ENCODE data around the gene PDE10A.
"Not testable (repeated sequence)": the region's sequence is repeated elsewhere in the genome, so short reads cannot be mapped to it uniquely, and the experiment has no call there.

PDE10A gene

DNA sequence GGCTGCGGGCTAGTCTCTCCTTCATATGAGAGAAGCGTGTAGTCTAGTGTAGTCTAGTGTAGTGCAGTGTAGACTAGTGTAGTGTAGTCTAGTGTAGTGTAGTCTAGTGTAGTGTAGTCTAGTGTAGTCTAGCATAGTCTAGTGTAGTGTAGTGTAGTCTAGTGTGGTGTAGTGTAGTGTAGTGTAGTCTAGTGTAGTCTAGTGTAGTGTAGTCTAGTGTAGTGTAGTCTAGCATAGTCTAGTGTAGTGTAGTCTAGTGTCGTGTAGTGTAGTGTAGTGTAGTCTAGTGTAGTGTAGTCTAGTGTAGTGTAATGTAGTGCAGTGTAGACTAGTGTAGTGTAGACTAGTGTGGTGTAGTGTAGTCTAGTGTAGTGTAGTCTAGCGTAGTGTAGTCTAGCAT is 44.1 kb downstream of the PDE10A start:
- DNase-seq, result not testable (repeated sequence)

DNA sequence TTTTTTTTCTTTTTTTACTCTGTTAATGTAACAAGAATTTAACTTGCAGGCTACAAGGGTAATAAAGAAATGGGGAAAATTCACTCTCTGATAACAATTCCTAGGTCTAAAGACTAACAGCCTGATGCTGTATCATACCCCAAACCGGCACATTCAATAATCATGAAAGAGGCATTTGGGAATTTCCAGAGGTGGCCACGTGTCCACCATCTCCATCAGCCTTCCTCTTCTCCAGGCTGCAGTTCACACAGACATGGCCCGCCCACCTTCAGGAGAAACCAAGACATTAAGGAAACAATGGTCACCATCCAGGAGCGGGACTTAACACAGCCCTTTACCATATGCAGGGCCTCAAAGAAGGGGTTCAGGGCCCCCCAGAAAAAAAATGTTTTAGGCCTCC is 44.8 kb downstream of the PDE10A start:
- DNase-seq, result no peak

GRCh38 chr6:165617528-165617927 is 45.5 kb downstream of the PDE10A start:
- no peak for DNase-seq

- no peak for DNase-seq
Observed at GRCh38 chr6:165616116-165616515, 46.9 kb downstream of the PDE10A start.

DNA sequence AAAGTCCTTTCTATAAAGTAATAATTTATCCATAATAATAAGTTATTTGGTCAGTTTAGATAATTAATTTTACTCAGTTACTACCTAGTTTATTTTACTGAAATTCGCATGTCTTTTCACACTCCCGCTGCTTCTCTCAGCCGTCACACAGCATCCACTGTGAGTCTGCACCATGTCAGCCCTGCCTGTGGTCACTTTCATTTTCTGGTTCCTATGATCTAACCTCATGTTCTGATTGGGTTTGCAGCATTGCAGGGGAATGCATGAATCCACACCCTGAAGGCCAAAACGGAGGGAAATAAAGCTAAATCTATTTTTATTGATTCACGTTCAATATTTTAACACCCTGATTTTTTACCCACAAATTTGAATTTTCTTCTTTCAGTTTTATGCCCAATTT is 47.4 kb downstream of the PDE10A start:
- DNase-seq, result no peak

- no peak for DNase-seq
Observed at GRCh38 chr6:165611294-165611693, 51.7 kb downstream of the PDE10A start.

DNA sequence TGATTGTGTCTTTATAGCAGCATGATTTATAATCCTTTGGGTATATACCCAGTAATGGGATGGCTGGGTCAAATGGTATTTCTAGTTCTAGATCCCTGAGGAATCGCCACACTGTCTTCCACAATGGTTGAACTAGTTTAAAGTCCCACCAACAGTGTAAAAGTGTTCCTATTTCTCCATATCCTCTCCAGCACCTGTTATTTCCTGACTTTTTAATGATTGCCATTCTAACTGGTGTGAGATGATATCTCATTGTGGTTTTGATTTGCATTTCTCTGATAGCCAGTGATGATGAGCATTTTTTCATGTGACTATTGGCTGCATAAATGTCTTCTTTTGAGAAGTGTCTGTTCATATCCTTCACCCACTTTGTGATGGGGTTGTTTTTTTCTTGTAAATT is 54.5 kb downstream of the PDE10A start:
- not testable (repeated sequence) for DNase-seq

DNA sequence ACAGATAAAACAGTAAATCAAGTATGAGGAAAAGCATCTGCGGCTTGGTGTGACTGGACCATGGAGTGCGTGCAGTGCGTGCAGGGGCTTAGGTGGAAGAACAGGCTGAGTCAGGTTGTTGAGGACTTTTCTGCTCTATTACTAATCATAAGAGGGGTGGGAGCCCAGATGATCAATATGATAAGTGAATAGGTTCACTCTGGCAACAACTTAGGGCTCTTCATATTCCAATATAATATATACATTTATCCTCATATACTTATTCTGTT is 56.4 kb downstream of the PDE10A start:
- DNase-seq, result no peak

DNA sequence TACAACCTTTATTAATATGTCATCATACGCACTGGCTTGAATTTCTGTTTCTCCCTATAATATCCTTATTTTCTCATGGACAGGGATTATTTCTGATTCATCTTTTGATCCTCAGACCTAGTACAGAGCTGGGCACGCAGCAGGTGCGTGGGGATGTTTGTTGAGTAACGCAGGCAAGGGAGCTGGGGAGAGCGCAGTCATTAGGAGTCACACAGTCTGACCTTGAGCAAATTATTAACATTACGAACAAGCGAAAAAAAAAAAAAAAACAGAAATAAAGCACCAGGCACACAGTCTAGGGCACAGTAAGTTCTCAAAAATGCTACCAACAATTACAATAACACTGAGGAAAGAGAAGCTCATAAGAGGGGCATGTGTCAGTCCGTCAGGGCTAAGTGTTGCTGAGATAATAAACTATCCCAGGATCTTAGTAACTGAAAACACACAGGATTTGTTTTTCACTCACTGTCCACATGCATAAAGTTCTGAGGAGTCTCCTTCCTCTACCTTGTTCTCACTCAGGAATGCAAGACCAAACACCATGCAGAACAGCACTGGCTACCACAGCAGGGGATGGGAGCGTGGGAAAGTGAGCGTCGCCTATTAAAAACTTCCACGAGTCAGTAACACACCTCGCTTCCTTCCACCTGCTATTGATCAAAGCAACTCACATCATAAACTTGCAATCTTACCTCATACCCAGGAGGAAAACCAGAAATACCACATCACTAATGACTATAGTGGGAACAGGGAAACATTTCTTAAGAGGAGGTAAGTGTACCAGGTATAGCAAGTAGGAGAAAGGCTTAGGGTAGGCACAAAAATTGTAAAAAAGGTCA is 56.9 kb downstream of the PDE10A start:
- DNase-seq, result no peak

DNA sequence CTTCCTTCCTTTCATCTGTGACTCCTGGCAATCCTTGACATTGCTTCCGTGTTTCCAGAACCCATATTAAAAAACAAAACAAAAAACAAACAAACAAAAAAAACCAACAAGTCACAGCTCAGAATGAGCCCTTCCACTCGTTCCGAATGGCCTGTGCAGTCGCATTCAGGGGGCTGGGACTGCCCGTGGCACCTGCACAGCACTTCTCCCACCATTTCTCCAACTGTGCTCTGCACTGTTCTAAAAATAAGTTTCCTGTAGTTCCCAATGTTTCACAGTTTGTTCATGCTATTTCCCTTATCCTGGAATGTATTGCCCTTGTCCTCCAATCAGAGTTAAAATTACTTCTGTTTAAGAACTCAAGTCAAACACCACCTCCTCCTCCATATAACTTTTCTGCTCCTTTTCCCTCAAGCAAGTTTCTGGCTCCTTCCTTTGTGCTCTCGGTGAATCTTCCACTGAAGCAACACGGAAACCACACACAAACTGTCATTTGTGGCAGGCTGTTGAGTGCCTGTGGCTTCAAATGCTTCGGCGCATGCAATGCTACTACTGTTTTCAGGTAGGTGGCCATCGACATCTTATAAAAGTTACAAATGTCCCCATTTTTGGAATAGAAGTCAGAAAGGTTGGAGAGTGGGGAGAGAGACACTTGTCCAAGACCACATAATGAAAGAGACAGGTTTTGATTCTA is 57.7 kb downstream of the PDE10A start:
- no peak for DNase-seq

GRCh38 chr6:165602291-165602690 is 60.8 kb downstream of the PDE10A start:
- no peak for DNase-seq

GRCh38 chr6:165600606-165601005 is 62.4 kb downstream of the PDE10A start:
- no peak for DNase-seq

DNA sequence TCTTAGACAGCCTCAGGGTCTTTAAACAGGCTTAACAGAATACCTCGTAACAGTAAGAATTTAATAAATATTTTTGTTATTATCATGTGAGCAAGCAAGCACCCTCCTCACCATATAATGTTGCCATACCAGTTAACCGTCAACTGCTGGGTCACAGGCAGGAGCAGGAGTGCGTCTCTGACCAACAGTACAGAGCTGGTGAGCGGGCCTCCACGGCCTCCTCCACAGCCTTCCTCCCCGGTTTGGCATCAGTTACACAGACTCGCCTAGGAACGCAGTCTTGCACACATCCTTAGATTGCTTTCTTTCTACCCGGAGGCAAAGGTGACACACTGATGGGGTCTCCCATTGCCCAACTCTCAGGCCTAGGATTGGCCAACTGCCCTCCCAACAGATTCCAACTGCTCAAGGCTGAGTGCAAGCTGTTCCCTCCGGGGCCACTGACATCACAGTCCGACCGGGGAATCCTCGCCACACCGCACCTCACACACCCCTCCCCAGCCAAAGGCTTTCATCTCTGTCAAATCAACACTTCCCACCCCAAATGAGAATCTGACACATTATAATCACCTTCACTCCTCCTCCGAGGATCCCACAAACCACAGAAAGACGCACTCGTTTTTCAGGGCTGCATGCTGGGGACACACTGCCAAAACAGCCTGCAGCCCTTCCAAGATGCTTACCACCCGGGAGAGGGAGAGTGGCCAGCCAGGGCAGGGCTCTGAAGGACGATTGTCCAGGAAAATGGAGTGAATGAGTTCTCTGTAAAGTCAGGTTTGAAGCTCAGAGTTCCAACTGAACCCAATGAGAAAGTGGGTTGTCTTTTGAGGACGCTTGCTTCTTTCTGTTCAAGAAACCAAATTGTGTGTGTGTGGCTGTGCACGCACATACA is 63.2 kb downstream of the PDE10A start:
- no peak for DNase-seq

DNA sequence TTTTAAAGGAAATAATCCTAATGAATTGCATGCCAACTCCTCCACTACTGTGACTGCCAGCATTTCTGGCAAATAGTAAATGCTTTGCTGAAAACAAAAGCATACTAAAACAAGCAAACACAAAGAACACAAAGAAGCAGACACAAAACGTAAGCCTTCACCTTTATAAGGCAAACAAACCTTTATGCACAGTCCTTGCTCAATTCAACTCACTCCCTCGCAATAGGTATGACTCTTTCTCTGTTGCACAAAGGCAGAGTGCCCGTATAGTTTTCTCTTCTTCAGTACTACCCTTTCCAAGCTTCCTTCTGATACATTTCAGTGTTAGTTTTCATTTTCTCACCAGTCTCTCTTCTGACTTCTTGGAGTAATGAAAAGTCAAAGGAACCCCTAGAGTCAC is 63.9 kb downstream of the PDE10A start:
- DNase-seq, result no peak

DNA sequence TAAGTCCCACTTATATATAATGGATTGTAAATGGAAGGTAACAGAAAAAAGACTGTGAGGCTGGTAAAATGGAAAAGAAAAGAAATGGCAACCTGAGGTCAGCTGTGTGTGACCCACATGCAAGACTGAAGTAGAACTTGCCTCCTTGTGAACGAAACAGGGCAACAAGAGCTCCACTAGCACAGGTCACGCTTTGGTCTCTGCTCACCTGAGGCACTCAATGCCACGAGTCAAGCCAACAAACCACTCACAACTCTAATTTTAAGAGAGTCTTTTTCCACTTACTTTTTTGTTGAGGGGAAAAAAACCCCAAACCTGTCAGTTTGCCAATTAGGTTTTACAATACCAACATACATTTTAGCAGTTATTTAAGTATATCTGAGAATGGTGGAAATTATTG is 65.2 kb downstream of the PDE10A start:
- no peak for DNase-seq

- no peak for DNase-seq
Observed at GRCh38 chr6:165594584-165595333, 68.3 kb downstream of the PDE10A start.

- not testable (repeated sequence) for DNase-seq
Observed at GRCh38 chr6:165592947-165593346, 70.1 kb downstream of the PDE10A start.

- no peak for DNase-seq
Observed at GRCh38 chr6:165588515-165588914, 74.5 kb downstream of the PDE10A start.

DNA sequence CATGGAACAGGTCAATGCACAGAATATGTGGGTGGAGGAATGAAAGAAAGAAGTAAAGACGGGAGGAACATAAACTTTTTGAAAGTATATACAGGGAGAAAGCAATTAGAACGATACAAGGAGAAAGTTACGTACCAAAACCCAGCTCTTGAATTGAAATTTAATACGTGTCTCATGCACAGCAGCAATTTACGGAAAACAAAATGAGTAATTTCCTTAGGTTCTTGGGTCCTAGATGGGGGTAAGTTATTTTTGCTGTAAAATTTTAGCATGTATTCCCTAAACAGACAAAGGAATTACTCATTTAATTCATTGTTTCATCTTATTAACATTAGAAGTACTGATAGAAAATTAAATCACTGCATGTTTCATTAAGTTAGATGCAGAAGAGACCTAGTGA is 75.8 kb downstream of the PDE10A start:
- DNase-seq, result no peak

- DNase-seq, result no peak
Observed at GRCh38 chr6:165586706-165587105, 76.3 kb downstream of the PDE10A start.

DNA sequence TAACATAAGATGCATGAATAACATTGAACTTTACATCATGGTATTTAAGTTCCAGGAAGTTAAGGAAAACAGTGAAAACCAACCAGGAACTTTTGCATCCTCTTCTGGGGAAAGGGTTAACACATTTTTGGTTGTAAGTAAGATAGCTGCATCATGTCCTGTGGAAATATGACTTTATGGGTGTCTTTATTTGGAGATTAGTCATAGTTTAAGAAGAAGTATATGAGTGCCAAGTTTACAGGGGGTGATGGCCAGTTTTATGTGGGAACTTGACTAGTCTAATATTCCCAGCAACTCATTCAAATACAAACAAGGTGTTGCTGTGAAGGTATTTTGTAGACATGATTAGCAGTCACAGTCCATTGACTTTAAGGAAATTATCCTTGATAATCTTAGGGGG is 78.0 kb downstream of the PDE10A start:
- DNase-seq, result no peak

GRCh38 chr6:165584541-165584940 is 78.5 kb downstream of the PDE10A start:
- DNase-seq, result no peak

GRCh38 chr6:165581678-165582077 is 81.4 kb downstream of the PDE10A start:
- no peak for DNase-seq

Data from NCI-H1092 treated with DMSO at 0.1 percent for 48 hours (cell line).